ENCODE measurements around the gene SDCCAG8.

- TF ChIP-seq POLR2A (IDR thresholded peaks at IDR 0.05; ENCODE audit: low read depth) (no peak), CTCF (IDR thresholded peaks at IDR 0.05) (no peak), POLR2AphosphoS5 (IDR thresholded peaks at IDR 0.05) (no peak)
Observed at GRCh38 chr1:243341074-243341473, 85.2 kb downstream of the SDCCAG8 start.

All from esophagus muscularis mucosa (tissue), 3 donors.